ENCODE measurements around the gene ZCCHC2.

ZCCHC2 gene

GRCh38 chr18:62586781-62587487 lies 64.1 kb downstream of the ZCCHC2 start:
- no peak for TF ChIP-seq CTCF (IDR thresholded peaks at IDR 0.05; ENCODE audit: extremely low read depth, missing control alignments)
- DNase-seq (ENCODE audit: low spot score), result no peak

GRCh38 chr18:62587689-62588088 lies 64.9 kb downstream of the ZCCHC2 start:
- no peak for TF ChIP-seq CTCF (IDR thresholded peaks at IDR 0.05; ENCODE audit: extremely low read depth, missing control alignments)
- no peak for DNase-seq (ENCODE audit: low spot score)

GRCh38 chr18:62588217-62588616 lies 65.4 kb downstream of the ZCCHC2 start:
- DNase-seq (ENCODE audit: low spot score), result no peak
- TF ChIP-seq CTCF (IDR thresholded peaks at IDR 0.05; ENCODE audit: extremely low read depth, missing control alignments), result no peak

GRCh38 chr18:62590799-62591590 lies 68.2 kb downstream of the ZCCHC2 start:
- no peak for TF ChIP-seq CTCF (IDR thresholded peaks at IDR 0.05; ENCODE audit: extremely low read depth, missing control alignments)

GRCh38 chr18:62596145-62597005 lies 73.5 kb downstream of the ZCCHC2 start:
- DNase-seq (ENCODE audit: low spot score), result no peak
- no peak for TF ChIP-seq CTCF (IDR thresholded peaks at IDR 0.05; ENCODE audit: extremely low read depth, missing control alignments)

More at GRCh38 chr18:62590799-62591590, 68.2 kb downstream of the ZCCHC2 start:
- DNase-seq (ENCODE audit: low spot score), result no peak

- DNase-seq (ENCODE audit: low spot score), result no peak
Measured at GRCh38 chr18:62601871-62602270, 79.0 kb downstream of the ZCCHC2 start.

More at GRCh38 chr18:62601871-62602270, 79.0 kb downstream of the ZCCHC2 start:
- no peak for TF ChIP-seq CTCF (IDR thresholded peaks at IDR 0.05; ENCODE audit: extremely low read depth, missing control alignments)

Measured in GM20000 (cell line).